Measurements from ENCODE around the gene THRB. TPM values are rescaled to one million over a fixed set of nuclear protein-coding genes. Genes with fewer than 3 reads are reported as not detected.

The THRB gene
- total and polyA plus RNA-seq, 9 of the 15 experiments (the other 6 are each of a cell fraction or from before 2014, with no cell fraction given), result 1.7 to 14.9 (median 6.9) TPM

- TF ChIP-seq ZNF740 (CRISPR knock-in tag; IDR thresholded peaks at IDR 0.05) (peak; percentile 99), ZNF740 (tag; IDR thresholded peaks at IDR 0.05) (peak in 1 of 2 experiments; percentile 100; a peak in 2 of 4 replicates), ZBED1 (IDR thresholded peaks at IDR 0.05) (no peak), RREB1 (CRISPR knock-in tag; IDR thresholded peaks at IDR 0.05) (no peak), VEZF1 (CRISPR knock-in tag; IDR thresholded peaks at IDR 0.05) (peak; percentile 92), ARID1B (IDR thresholded peaks at IDR 0.05) (peak; percentile 28; the same call in 1 of the 2 replicates), MNT (conservative IDR thresholded peaks at IDR 0.05) (0 out of 4 replicates have a peak, but pooled peaks of 1 of the 2 experiments have one; percentile 26), FOXK2 (conservative IDR thresholded peaks at IDR 0.05 in 1 of 2, IDR thresholded peaks at IDR 0.05 in 1 of 2; ENCODE audit: low read depth in 2 of 2) (no peak), ZBTB11 (CRISPR knock-in tag; IDR thresholded peaks at IDR 0.05) (no peak), CC2D1A (IDR thresholded peaks at IDR 0.05) (no peak), XRCC5 (IDR thresholded peaks at IDR 0.05; ENCODE audit: low read depth, low read length) (0 out of 2 replicates have a peak, but pooled peaks have one; percentile 51)
Observed at GRCh38 chr3:24237971-24238706, 256.5 kb downstream of the THRB start (continued).

Data from K562 (cell line).